Testis (tissue), 3 donors: Measurements from ENCODE around the gene IGFBP5. TPM values are rescaled to one million over a fixed set of nuclear protein-coding genes. Genes with fewer than 3 reads are reported as not detected.

Source experiments
- DNase-seq: peaks from one replicate; pipeline ENCODE4 v3.0.0-alpha.2; 2019
- H3K27ac ChIP-seq, 2 donors: fragments of 200-600 bp; sonication (generic); one replicate each; pipeline ENCODE4 v1.5.1; 2019
- H3K27me3 ChIP-seq: fragments of 200-600 bp; sonication (generic); one replicate; pipeline ENCODE4 v1.5.1; 2019
- H3K36me3 ChIP-seq: fragments of 200-600 bp; sonication (generic); one replicate; pipeline ENCODE4 v1.5.1; 2017; ENCODE audit warnings: low read depth; ENCODE audit errors: missing control alignments
- H3K4me1 ChIP-seq: fragments of 200-600 bp; sonication (generic); one replicate; pipeline ENCODE4 v1.5.1; 2019
- H3K4me3 ChIP-seq, 2 donors: fragments of 200-600 bp; sonication (generic); one replicate each; pipeline ENCODE4 v1.5.1; 2017 to 2019
- H3K9me3 ChIP-seq: fragments of 200-600 bp; sonication (generic); one replicate; pipeline ENCODE4 v1.5.1; 2017
- CTCF ChIP-seq, 3 experiments: fragments of 450-650 bp in 2 of 3; fragments of 200-600 bp in 1 of 3; sonication (generic) in 1 of 3; IDR thresholded peaks; one replicate each; pipeline ENCODE4 v1.5.1; 2016 to 2019; ENCODE audit warnings: antibody characterized with exemption in 3 of 3, mild to moderate bottlenecking in 2 of 3, moderate library complexity in 1 of 3
- POLR2A ChIP-seq: fragments of 450-650 bp; IDR thresholded peaks from one replicate; pipeline ENCODE4 v1.6.1; 2017; ENCODE audit warnings: antibody characterized with exemption, mild to moderate bottlenecking, moderate library complexity
- WGBS, 2 donors: methylation state at CpG; one replicate each; pipeline ENCODE4 v1.1.5; 2018; 5-methylcytosine and 5-hydroxymethylcytosine counted together
- intact Hi-C: fragments of 100-400 bp; cut with DNase I; formaldehyde crosslinking; loops from one replicate; pipeline ENCODE4 v1.15.1; 2023; ENCODE audit warnings: low total_unique reads
- polyA plus RNA-seq: library from polyadenylated mRNA; stranded (reverse); fragments of 350-450 nt; fragmentation: Illumina TruSeq; extraction: RNeasy Lipid Tissue Mini Kit (QIAGEN cat#74804); gene quantifications from one replicate; pipeline ENCODE4 v1.2.3, GENCODE V29; 2014; ENCODE audit warnings: low read depth, low replicate concordance; ENCODE audit not compliant: insufficient read depth
- total RNA-seq, 2 donors: library from RNA; depleted of rRNA; stranded (reverse); fragments of >200 nt; gene quantifications; one replicate each; pipeline ENCODE4 v1.2.3, GENCODE V29; 2016

The IGFBP5 gene
- total and polyA plus RNA-seq, 3 donors from 2014 or later, result 169 to 308 (median 228) TPM

GRCh38 chr2:216652566-216652965 lies 42.8 kb downstream of the IGFBP5 start:
- H3K27me3 ChIP-seq, result no peaks in the 10 kb centered on the region
- peaks cover 20% of the 10 kb centered on the region for H3K4me1 ChIP-seq
- no peak overlapping the region for H3K27ac ChIP-seq
- intact Hi-C loops, result no loop called here
- no peaks in the 10 kb centered on the region for H3K36me3 ChIP-seq
- 66 to 76% methylated on average over 4 of the region's 4 CpGs for WGBS, 2 donors
- DNase-seq, result no peak
- no peak overlapping the region for H3K4me3 ChIP-seq
- no peaks in the 10 kb centered on the region for H3K9me3 ChIP-seq
- TF ChIP-seq POLR2A (no peak), CTCF (IDR thresholded peaks at IDR 0.05) (no peak)

- Histone ChIP-seq H3K27me3 (no peaks in the 10 kb centered on the region), H3K4me3 (no peak overlapping the region), H3K27ac (no peak overlapping the region), H3K4me1 (peaks cover 20% of the 10 kb centered on the region), H3K36me3 (no peaks in the 10 kb centered on the region), H3K9me3 (no peaks in the 10 kb centered on the region)
- no peak for DNase-seq
- 88 to 92% methylated on average over 6 of the region's 6 CpGs for WGBS, 2 donors
- TF ChIP-seq POLR2A (no peak), CTCF (IDR thresholded peaks at IDR 0.05) (no peak)
- intact Hi-C loops, result no loop called here
Measured at GRCh38 chr2:216651351-216651881, 43.9 kb downstream of the IGFBP5 start.

GRCh38 chr2:216650626-216651257 lies 44.6 kb downstream of the IGFBP5 start:
- Histone ChIP-seq H3K36me3 (no peaks in the 10 kb centered on the region), H3K27me3 (no peaks in the 10 kb centered on the region), H3K27ac (no peak overlapping the region), H3K4me1 (peaks cover 20% of the 10 kb centered on the region), H3K4me3 (no peak overlapping the region), H3K9me3 (no peaks in the 10 kb centered on the region)
- WGBS, 2 donors, result 70 to 83% methylated on average over 3 of the region's 3 CpGs
- intact Hi-C loops, result no loop called here
- DNase-seq, result no peak
- TF ChIP-seq POLR2A (no peak), CTCF (IDR thresholded peaks at IDR 0.05) (no peak)

GRCh38 chr2:216649574-216649973 lies 45.8 kb downstream of the IGFBP5 start:
- intact Hi-C loops, result no loop called here
- peak; percentile 38 for DNase-seq
- H3K4me3 ChIP-seq, result no peak overlapping the region
- no peaks in the 10 kb centered on the region for H3K9me3 ChIP-seq
- no peaks in the 10 kb centered on the region for H3K36me3 ChIP-seq
- H3K27ac ChIP-seq, result peak overlapping the region; percentile 16 to 42
- peaks cover 24% of the 10 kb centered on the region for H3K4me1 ChIP-seq
- TF ChIP-seq POLR2A, result no peak
- TF ChIP-seq CTCF (IDR thresholded peaks at IDR 0.05), result no peak
- 29 to 33% methylated on average over 5 of the region's 5 CpGs for WGBS, 2 donors
- H3K27me3 ChIP-seq, result no peaks in the 10 kb centered on the region

GRCh38 chr2:216648105-216648504 lies 47.2 kb downstream of the IGFBP5 start:
- no peak for TF ChIP-seq POLR2A
- TF ChIP-seq CTCF (IDR thresholded peaks at IDR 0.05), result no peak
- Histone ChIP-seq H3K27ac (peak overlapping the region in 1 of 2 donors; percentile 63), H3K4me1 (peaks cover 24% of the 10 kb centered on the region), H3K27me3 (no peaks in the 10 kb centered on the region), H3K36me3 (no peaks in the 10 kb centered on the region), H3K4me3 (no peak overlapping the region), H3K9me3 (no peaks in the 10 kb centered on the region)
- no peak for DNase-seq
- 68 to 70% methylated on average over 3 of the region's 3 CpGs for WGBS, 2 donors
- intact Hi-C loops, result no loop called here
